IPS-NIHi7 (cell line): Measurements from ENCODE around the gene MKRN2OS.

Experiments used
- DNase-seq: peaks from one replicate; pipeline ENCODE4 v3.0.0; 2012; ENCODE audit warnings: mixed read lengths; ENCODE audit errors: extremely low spot score

Gene MKRN2OS

DNA sequence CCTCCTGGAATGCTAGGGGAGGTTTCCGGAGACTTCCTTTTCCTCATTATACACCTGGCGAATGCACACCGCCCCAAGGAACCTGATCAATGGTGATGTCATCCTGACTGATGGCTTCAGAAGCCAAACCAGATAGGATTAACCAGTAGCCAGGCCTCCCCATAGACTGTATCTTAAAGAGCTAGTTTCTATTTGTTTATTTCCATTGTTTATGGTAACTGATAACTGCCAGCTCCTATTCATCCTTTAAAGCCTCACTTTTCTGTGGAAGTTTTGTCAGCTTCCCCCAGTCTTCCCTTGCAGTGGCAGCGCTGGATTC is at the start of gene MKRN2OS:
Gene MKRN2OS (minus strand): TSS at position 27 of the 319 bp plus-strand sequence. CDS start 35 bp downstream, outside the sequence.
- peak; percentile 48 for DNase-seq

GRCh38 chr3:12593473-12593872 is 48.2 kb upstream of the MKRN2OS start:
- no peak for DNase-seq

DNA sequence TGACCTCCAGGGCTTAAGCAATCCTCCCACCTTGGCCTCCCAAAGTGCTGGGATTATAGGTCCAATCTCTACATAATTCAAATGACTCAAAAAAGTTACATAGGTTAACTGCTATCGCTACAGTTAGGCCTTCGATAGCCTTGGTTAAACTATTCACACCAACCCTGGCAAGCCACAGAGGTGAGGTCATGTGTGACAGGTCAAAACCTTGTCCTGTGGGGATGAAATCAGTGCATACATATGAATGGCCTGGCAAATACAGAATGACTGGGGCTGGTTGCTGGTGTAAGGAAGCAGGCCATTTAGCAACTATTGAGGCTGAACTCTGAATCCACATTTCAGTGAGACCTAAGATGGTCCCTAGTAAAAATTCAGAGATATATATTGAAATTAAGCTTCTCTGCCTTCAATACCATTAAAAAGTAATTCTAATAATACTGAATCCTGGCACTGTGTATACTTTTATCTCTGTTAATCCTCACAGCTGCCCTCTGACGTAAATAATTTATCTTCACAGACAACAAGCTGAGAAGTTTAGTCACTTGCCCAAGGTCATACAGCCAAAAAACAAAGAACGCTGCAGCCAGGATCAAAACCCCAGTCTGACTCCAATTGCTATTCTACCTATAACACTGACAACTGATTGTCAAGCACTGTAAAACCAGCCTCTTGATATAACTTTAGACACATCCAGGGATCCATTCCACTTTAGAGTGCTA is 46.9 kb upstream of the MKRN2OS start:
- no peak for DNase-seq

- no peak for DNase-seq
Observed at GRCh38 chr3:12591456-12591855, 46.2 kb upstream of the MKRN2OS start.

DNA sequence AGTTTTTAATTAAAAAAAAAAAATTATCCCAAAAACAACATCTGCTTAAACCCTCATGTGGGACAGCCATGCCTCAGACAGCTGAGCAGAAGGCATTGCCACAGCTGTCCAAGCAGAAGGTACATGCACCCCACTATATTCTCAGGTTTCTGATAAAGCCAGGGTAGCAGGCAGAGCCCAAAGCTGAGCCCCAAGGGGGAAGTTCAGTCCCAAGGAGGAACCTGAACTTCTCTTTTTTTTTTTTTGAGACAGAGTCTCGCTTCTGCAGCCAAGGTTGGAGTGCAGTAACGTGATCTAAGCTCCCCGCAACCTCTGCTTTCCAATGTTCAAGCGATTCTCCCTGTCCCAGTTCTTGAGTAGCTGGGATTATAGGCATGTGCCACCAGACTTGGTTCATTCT is 44.8 kb upstream of the MKRN2OS start:
- no peak for DNase-seq

GRCh38 chr3:12588039-12589009 is 43.0 kb upstream of the MKRN2OS start:
- DNase-seq, result no peak

- DNase-seq, result no peak
Observed at GRCh38 chr3:12586403-12586802, 41.1 kb upstream of the MKRN2OS start.

DNA sequence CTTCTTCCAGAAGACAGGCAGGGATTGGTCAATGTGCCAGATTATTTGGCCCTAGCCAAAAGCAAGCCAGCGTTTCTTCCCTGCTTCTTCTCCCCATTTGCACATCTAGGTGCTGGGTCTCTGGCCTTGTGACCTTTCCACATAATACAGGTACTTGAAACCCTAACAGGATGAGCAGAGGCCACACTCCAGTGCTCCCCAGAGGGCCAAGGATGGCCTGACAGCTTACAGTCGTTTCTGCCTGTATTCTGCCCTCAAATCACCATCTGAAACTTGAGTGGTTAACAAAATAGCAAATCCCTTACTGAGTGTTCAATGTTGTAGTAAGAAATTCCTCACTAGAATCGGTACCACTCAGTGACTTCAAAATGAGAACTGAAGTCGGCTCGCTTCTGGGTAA is 40.7 kb upstream of the MKRN2OS start:
- no peak for DNase-seq

DNA sequence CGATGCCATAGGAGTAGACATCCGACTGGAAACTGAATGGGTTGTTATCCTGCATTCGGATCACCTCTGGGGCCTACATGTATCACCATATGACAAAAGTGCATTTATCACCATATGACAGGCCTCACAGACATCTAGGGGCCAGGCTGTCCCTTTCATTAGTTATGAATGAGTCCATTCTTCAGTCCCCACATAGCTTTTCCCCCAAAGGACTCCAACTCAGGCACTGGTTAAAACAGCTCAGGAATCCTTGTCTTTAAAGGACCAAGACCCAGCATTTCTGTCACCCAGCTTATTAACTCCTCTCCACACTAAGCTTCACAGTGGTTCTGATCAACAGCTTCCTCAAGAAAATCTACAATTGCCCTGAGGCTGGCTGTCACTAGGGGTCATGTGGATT is 39.9 kb upstream of the MKRN2OS start:
- DNase-seq, result no peak

GRCh38 chr3:12584083-12584482 is 38.8 kb upstream of the MKRN2OS start:
- DNase-seq, result no peak

DNA sequence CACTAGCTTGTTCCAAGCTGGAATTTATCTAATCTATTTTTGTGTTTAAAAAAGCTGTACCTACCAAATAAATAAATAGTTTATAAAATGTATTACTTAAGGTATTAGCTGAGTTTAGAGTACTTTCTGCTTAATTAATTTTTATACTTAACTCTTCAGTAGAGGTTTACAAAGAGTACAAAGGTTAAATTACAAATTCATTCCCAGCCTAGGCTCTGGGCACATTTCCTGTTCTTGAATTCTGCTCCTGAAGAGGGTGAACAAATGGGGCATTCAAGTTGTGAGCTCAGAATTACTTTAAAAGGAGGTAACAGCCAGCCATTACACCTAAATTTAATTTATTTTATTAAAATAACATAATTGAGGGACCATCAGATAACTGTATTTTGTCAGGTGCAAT is 38.0 kb upstream of the MKRN2OS start:
- no peak for DNase-seq

DNA sequence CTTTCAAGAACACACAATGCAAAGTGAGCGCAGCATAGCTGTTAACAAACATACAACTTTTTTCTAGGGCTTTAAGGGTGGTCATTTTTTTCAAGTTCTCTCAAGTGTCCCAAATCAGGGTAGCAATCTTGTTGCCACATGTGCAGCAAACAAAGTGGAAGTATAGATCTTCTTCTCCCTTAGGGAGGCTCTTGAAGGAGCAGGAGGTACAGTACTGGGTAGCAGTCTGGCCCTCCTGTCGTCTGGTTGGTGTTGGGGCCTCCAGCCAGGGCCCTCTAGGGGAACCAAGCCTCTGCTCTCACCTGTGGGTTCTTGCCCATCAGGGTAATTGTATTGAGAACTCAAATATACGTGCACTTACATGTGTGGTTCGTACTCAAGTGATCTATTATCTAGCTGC is 37.4 kb upstream of the MKRN2OS start:
- DNase-seq, result no peak

- no peak for DNase-seq
Observed at GRCh38 chr3:12579905-12580304, 34.6 kb upstream of the MKRN2OS start.

GRCh38 chr3:12579456-12579855 is 34.2 kb upstream of the MKRN2OS start:
- no peak for DNase-seq

DNA sequence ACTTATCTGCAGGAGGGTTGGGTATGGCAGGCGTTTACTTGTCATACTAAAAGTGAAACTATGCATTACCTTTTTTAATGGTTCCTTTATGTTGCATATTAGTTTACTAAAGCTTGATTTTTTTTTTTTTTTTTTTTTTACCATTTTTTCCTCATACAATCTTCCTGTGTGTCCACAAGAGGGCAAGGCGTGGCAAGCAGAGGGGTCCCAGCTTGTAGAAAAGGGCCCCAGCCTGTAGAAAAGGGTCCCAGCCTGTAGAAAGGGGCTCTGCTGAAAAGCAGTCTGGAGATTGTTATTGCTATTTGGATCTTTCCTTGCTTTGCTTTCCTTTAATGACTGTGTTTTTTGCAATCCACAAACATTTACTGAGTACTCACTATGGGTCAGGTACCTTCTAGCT is 33.4 kb upstream of the MKRN2OS start:
- no peak for DNase-seq

GRCh38 chr3:12577379-12577778 is 32.1 kb upstream of the MKRN2OS start:
- no peak for DNase-seq

- DNase-seq, result no peak
Observed at GRCh38 chr3:12574661-12575060, 29.4 kb upstream of the MKRN2OS start.

DNA sequence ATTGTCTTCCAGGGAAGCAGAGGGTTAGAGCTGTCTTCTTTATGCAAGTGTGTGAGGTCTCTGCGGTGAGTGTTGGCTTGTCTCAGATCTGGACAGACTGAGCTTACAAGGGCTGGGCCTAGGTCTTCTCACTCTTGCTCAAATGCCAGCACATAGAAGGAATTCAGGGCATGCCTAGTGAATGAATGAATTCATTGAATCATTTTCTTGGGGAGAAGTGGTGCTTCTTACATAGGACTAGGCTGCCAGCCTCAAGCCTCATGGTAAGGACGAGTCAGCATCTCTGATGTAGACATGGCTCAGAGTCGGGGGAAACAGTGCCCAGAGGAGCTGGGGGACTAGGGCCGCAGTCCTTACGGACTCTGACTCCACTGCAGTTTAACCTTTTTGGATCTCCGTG is 28.8 kb upstream of the MKRN2OS start:
- DNase-seq, result no peak

DNA sequence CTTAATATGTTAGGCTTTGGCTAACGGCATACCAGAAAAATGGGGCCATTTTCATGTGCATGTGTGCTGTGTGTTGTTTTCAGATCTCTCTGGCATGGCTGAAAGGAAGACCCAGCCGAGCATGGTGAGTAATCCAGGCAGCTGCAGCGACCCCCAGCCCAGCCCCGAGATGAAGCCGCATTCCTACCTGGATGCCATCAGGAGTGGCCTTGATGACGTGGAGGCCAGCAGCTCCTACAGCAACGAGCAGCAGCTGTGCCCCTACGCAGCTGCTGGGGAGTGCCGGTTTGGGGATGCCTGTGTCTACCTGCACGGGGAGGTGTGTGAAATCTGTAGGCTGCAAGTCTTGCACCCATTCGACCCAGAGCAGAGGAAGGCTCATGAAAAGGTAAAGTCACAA is 26.7 kb upstream of the MKRN2OS start:
- no peak for DNase-seq

DNA sequence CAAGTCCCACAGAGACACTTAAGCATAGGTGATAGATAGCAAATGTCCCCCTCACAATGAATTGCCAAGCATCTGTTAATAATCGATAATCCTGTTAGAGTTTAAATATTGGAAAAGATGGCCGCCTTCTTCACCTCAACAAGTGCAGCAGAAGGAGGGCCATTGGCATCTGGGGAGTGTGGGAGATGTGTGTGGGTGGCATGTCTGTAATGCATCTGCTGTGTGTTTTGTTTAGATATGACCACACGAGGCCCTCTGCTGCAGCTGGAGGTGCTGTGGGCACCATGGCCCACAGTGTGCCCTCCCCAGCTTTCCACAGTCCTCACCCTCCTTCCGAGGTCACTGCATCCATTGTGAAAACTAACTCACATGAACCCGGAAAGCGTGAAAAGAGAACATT is 24.5 kb upstream of the MKRN2OS start:
- no peak for DNase-seq

DNA sequence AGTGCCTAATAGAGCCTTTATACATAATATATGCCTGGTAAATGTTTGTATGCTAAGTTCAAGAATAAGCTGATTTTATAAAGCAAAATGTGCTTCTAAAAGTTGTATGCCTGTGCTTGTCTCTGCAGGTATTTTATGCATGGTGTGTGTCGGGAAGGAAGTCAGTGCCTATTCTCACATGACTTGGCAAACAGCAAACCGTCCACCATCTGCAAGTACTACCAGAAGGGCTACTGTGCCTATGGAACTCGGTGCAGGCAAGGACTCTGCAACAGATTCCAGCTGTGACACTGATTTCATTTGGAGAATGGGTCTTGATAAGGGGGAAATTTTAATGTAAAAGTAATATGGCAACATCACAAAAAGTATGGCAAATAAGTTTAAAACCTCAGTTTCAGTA is 23.4 kb upstream of the MKRN2OS start:
- DNase-seq, result no peak

DNA sequence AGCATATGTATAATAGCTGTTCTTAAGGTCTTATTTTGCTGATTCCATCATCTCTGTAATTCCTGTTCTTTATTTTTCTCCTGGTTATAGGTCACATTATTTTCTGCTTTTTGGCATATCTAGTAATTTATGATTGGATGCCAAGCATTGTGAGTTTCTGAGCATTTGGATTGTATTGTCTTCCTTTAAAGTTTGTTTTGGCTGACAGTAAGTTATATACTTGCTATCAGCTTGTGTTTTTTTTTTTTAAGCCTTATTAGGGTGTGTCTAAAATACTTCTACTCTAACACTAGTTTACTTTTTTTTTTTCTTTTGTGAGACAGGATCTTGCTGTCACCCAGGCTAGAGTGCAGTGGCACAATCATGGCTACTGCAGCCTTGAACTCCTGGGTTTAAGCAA is 21.7 kb upstream of the MKRN2OS start:
- no peak for DNase-seq

GRCh38 chr3:12562451-12562850 is 17.2 kb upstream of the MKRN2OS start:
- no peak for DNase-seq
